ACC112 (cell line): ENCODE data around the gene PLEKHA5.

Source experiments
- H2AFZ ChIP-seq: fragments of 200-600 bp; sonication (generic); one replicate; pipeline ENCODE4 v1.6.0; 2017; ENCODE audit warnings: antibody characterized with exemption, low read length; ENCODE audit not compliant: unreplicated experiment
- H3K27ac ChIP-seq: fragments of 200-600 bp; sonication (generic); 2 replicates; pipeline ENCODE4 v1.5.1; 2014; ENCODE audit warnings: low read depth, mild to moderate bottlenecking, antibody characterized with exemption, low read length, moderate library complexity
- H3K27me3 ChIP-seq: fragments of 200-600 bp; sonication (generic); 2 replicates; pipeline ENCODE4 v1.6.1; 2014; ENCODE audit warnings: mild to moderate bottlenecking, antibody characterized with exemption, low read length, moderate library complexity, mixed read lengths; ENCODE audit not compliant: insufficient read depth
- H3K36me3 ChIP-seq: fragments of 200-600 bp; sonication (generic); 2 replicates; pipeline ENCODE4 v1.6.1; 2016; ENCODE audit warnings: mild to moderate bottlenecking, antibody characterized with exemption, low read length, moderate library complexity, mixed read lengths; ENCODE audit not compliant: insufficient read depth
- H3K4me1 ChIP-seq: fragments of 200-600 bp; sonication (generic); one replicate; pipeline ENCODE4 v1.6.1; 2016; ENCODE audit warnings: low read length, mixed read lengths; ENCODE audit not compliant: insufficient read depth, unreplicated experiment, control insufficient read depth
- H3K4me3 ChIP-seq: fragments of 200-600 bp; sonication (generic); 2 replicates; pipeline ENCODE4 v1.5.1; 2014; ENCODE audit warnings: mild to moderate bottlenecking, low read depth, low read length
- H3K79me2 ChIP-seq: fragments of 200-600 bp; sonication (generic); one replicate; pipeline ENCODE4 v1.6.0; 2016; ENCODE audit warnings: low read length; ENCODE audit not compliant: control insufficient read depth, unreplicated experiment, insufficient read depth

Gene PLEKHA5

DNA sequence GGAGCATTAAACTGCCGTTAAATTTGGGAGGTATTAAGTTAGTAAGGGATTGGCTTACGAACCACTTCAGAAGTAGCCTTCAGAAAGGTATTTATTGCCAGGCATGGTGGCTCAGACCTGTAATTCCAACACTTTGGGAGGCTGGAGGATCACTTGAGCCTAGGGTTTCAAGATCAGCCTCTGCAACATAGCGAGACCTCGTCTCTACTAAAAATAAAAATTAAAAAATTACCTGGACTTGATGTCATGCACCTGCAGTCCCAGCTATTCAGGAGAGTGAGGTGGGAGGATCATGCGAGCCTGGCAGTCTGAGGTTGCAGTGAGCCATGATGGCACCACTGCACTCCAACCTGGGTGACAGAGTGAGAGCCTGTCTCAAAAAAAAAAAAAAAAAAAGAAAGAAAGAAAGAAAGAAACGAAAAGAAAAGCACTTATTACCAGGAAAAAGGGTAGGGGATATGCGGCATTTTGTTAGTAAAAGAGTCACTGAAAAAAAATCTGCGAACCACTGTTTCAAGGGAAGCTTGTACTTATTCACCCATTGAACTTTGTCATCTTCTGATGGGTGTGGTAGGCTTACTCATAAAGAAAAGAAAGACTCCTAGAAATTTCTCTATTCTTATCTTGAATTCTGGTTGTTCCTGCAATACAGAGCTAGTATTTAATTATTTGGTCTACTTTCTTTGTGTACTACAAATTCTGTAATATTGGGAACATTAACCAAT is 33.6 kb upstream of the PLEKHA5 start:
- Histone ChIP-seq H3K27me3 (no peaks in the 10 kb centered on the region), H3K79me2 (no peaks in the 10 kb centered on the region), H3K4me1 (peaks cover 16% of the 10 kb centered on the region), H2AFZ (no peak overlapping the region), H3K27ac (0 out of 2 replicates have a peak overlapping the region, but pooled peaks have one; percentile 35), H3K36me3 (no peaks in the 10 kb centered on the region), H3K4me3 (no peak overlapping the region)

GRCh38 chr12:19105463-19105862 is 24.1 kb upstream of the PLEKHA5 start:
- no peaks in the 10 kb centered on the region for H3K36me3 ChIP-seq
- H3K4me3 ChIP-seq = no peak overlapping the region
- H3K27ac ChIP-seq = no peak overlapping the region
- H3K4me1 ChIP-seq = no peaks in the 10 kb centered on the region
- no peak overlapping the region for H2AFZ ChIP-seq
- H3K79me2 ChIP-seq = no peaks in the 10 kb centered on the region
- no peaks in the 10 kb centered on the region for H3K27me3 ChIP-seq

GRCh38 chr12:19107750-19108149 is 21.8 kb upstream of the PLEKHA5 start:
- Histone ChIP-seq H3K79me2 (no peaks in the 10 kb centered on the region), H3K27ac (no peak overlapping the region), H3K4me1 (no peaks in the 10 kb centered on the region), H3K36me3 (no peaks in the 10 kb centered on the region), H3K27me3 (no peaks in the 10 kb centered on the region), H3K4me3 (no peak overlapping the region), H2AFZ (no peak overlapping the region)

GRCh38 chr12:19110221-19110940 is 19.2 kb upstream of the PLEKHA5 start:
- H2AFZ ChIP-seq = no peak overlapping the region
- no peaks in the 10 kb centered on the region for H3K79me2 ChIP-seq
- no peaks in the 10 kb centered on the region for H3K27me3 ChIP-seq
- no peak overlapping the region for H3K4me3 ChIP-seq
- H3K4me1 ChIP-seq = no peaks in the 10 kb centered on the region
- no peak overlapping the region for H3K27ac ChIP-seq
- H3K36me3 ChIP-seq = no peaks in the 10 kb centered on the region

GRCh38 chr12:19113464-19113863 is 16.1 kb upstream of the PLEKHA5 start:
- H3K36me3 ChIP-seq = no peaks in the 10 kb centered on the region
- no peaks in the 10 kb centered on the region for H3K79me2 ChIP-seq
- no peak overlapping the region for H3K4me3 ChIP-seq
- H2AFZ ChIP-seq = no peak overlapping the region
- H3K27ac ChIP-seq = no peak overlapping the region
- no peaks in the 10 kb centered on the region for H3K27me3 ChIP-seq
- no peaks in the 10 kb centered on the region for H3K4me1 ChIP-seq

GRCh38 chr12:19115285-19115684 is 14.2 kb upstream of the PLEKHA5 start:
- Histone ChIP-seq H3K4me1 (peaks cover 1% of the 10 kb centered on the region), H3K79me2 (no peaks in the 10 kb centered on the region), H3K27me3 (no peaks in the 10 kb centered on the region), H2AFZ (no peak overlapping the region), H3K36me3 (no peaks in the 10 kb centered on the region), H3K27ac (no peak overlapping the region), H3K4me3 (no peak overlapping the region)

DNA sequence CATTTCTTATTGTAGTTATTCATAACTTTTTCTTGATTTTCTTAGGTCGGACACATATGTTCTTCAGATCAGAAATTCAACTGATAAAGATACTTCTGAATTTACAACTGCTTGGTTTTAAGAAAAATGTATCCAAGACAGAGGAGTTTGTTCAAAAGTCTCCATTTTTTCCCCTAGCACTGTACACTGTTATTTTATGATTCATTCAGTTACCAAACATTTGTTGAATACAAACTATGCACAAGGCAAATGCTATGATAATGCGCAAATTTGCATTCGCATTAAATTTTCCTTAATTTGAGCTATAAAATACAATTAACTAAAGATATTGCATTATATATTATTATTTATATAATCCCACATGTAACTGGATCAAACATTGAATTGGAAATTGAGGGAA is 10.1 kb upstream of the PLEKHA5 start:
- Histone ChIP-seq H3K27ac (no peak overlapping the region), H3K4me3 (no peak overlapping the region), H3K79me2 (no peaks in the 10 kb centered on the region), H3K36me3 (no peaks in the 10 kb centered on the region), H3K27me3 (no peaks in the 10 kb centered on the region), H3K4me1 (peaks cover 15% of the 10 kb centered on the region), H2AFZ (no peak overlapping the region)

DNA sequence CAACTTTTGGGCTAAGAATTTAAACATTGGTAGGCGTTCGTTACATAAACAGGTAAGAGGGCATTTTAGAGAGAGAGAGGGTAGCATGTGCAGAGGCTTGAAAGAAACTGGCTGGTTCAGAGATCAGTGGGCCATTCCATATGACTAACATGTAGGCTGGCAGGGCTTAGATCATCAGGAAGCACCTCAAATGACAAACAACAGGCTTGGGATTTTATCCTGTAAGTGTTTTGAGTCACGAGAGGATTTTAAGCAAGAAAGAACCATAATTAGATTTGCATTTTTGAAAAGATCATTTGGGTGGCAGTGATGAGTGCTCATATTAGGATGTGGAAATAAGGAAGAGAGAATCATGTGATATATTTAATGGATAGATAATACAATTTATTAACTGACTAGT is 8.7 kb upstream of the PLEKHA5 start:
- no peaks in the 10 kb centered on the region for H3K79me2 ChIP-seq
- H3K4me3 ChIP-seq = no peak overlapping the region
- H2AFZ ChIP-seq = peak overlapping the region; percentile 7
- H3K4me1 ChIP-seq = peaks cover 22% of the 10 kb centered on the region
- no peaks in the 10 kb centered on the region for H3K36me3 ChIP-seq
- H3K27me3 ChIP-seq = no peaks in the 10 kb centered on the region
- H3K27ac ChIP-seq = peak overlapping the region; percentile 11; the same call in 1 of the 2 replicates

DNA sequence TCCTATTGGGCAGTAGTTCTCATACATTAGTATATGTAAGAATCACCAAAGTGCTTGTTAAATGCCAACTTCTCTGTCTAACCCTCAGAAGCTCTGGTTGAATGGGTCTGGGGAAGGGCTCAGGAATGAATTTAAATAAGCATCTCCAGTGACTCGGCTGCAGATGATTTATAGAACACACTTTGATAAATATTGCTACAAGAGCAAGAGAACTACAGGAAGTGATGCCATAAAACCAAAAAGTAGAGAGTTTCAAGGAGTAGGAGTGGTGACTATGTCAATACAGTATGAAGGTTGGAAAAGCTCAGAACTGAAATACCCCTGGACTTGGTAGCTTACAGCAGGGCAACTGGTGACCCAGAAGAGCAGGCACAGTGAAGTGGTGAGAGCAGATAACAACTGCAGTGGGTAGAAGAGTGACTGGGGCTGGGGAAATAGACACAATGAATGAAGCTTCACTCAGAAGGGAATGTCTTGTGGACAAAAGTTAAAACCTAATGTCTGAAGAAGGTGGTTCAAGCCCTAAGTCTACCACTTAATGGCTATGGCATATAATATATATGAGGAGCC is 8.0 kb upstream of the PLEKHA5 start:
- Histone ChIP-seq H3K27me3 (no peaks in the 10 kb centered on the region), H3K36me3 (no peaks in the 10 kb centered on the region), H2AFZ (peak overlapping the region; percentile 8), H3K27ac (peak overlapping the region; percentile 11; the same call in 1 of the 2 replicates), H3K79me2 (no peaks in the 10 kb centered on the region), H3K4me1 (peaks cover 22% of the 10 kb centered on the region), H3K4me3 (no peak overlapping the region)

DNA sequence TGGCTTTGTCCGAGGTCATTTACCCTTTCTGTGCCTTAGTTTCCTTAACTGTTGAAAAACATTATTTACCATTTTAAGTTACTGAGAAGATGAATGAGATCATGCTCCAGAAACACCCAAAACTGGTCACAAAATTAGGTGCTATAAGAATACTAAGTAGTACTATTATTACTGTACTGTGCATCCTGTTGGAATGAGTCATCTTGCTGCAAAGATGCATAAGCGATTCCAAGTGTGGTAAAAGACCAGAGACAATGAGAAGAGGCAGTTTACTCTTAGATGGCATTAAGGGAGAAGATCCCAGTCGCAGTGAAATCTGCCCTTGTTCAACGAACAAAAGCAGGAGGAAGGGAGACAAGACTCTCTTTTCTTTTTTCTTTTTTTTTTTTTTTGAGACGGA is 4.2 kb upstream of the PLEKHA5 start:
- no peak overlapping the region for H3K27ac ChIP-seq
- peak overlapping the region; percentile 22 for H2AFZ ChIP-seq
- H3K4me1 ChIP-seq = peaks cover 21% of the 10 kb centered on the region
- H3K79me2 ChIP-seq = no peaks in the 10 kb centered on the region
- no peak overlapping the region for H3K4me3 ChIP-seq
- H3K36me3 ChIP-seq = no peaks in the 10 kb centered on the region
- no peaks in the 10 kb centered on the region for H3K27me3 ChIP-seq

GRCh38 chr12:19127270-19127669 is 2.3 kb upstream of the PLEKHA5 start:
- Histone ChIP-seq H3K36me3 (no peaks in the 10 kb centered on the region), H3K79me2 (peaks cover 8% of the 10 kb centered on the region), H2AFZ (no peak overlapping the region), H3K27ac (no peak overlapping the region), H3K27me3 (no peaks in the 10 kb centered on the region), H3K4me1 (peaks cover 15% of the 10 kb centered on the region), H3K4me3 (no peak overlapping the region)
